H9 (cell line): ENCODE results near the gene PLOD1. TPM values are rescaled to one million over a fixed set of nuclear protein-coding genes. Genes with fewer than 3 reads are reported as not detected.

Experiments
- DNase-seq: peaks from one replicate; pipeline ENCODE4 v3.0.0-alpha.2; 2017
- H2AFZ ChIP-seq: one replicate; pipeline ENCODE4 v1.6.1; 2013; ENCODE audit warnings: mild to moderate bottlenecking, low read length, control low read depth, moderate library complexity
- H2AK5ac ChIP-seq: 2 replicates; pipeline ENCODE4 v1.6.1; 2013; ENCODE audit warnings: low read length, control low read depth, mixed read lengths; ENCODE audit not compliant: insufficient read length
- H2BK120ac ChIP-seq: one replicate; pipeline ENCODE4 v1.6.1; 2013; ENCODE audit warnings: low read depth, mild to moderate bottlenecking, low read length, control low read depth, inconsistent platforms; ENCODE audit not compliant: poor library complexity, severe bottlenecking
- H2BK12ac ChIP-seq: 2 replicates; pipeline ENCODE4 v1.6.1; 2013; ENCODE audit warnings: low read length, control low read depth, mixed read lengths, low read depth; ENCODE audit not compliant: insufficient read length
- H2BK15ac ChIP-seq: 2 replicates; pipeline ENCODE4 v1.6.1; 2013; ENCODE audit warnings: low read depth, low read length, control low read depth
- H2BK20ac ChIP-seq: one replicate; pipeline ENCODE4 v1.6.1; 2013; ENCODE audit warnings: low read depth, mild to moderate bottlenecking, low read length, control low read depth, inconsistent platforms; ENCODE audit not compliant: poor library complexity, severe bottlenecking
- H2BK5ac ChIP-seq: 2 replicates; pipeline ENCODE4 v1.6.1; 2013; ENCODE audit warnings: low read length, control low read depth, mixed read lengths; ENCODE audit not compliant: insufficient read length
- H3K14ac ChIP-seq: 2 replicates; pipeline ENCODE4 v1.6.1; 2013; ENCODE audit warnings: low read length, control low read depth; ENCODE audit not compliant: insufficient read depth
- H3K18ac ChIP-seq: 2 replicates; pipeline ENCODE4 v1.6.1; 2013; ENCODE audit warnings: low read depth, mild to moderate bottlenecking, mixed read lengths, low read length, control low read depth; ENCODE audit not compliant: insufficient read length
- H3K23ac ChIP-seq: 2 replicates; pipeline ENCODE4 v1.6.1; 2013; ENCODE audit warnings: low read length, control low read depth, mixed read lengths, low read depth; ENCODE audit not compliant: insufficient read length
- H3K23me2 ChIP-seq: 2 replicates; pipeline ENCODE4 v1.6.1; 2013; ENCODE audit warnings: low read depth, mild to moderate bottlenecking, mixed read lengths, low read length, control low read depth; ENCODE audit not compliant: insufficient read length, poor library complexity, severe bottlenecking
- H3K27ac ChIP-seq: 2 replicates; pipeline ENCODE4 v1.5.1; 2013; ENCODE audit warnings: low read length, control low read depth, mixed read lengths, low read depth; ENCODE audit not compliant: insufficient read length
- H3K27me3 ChIP-seq: 2 replicates; pipeline ENCODE4 v1.6.1; 2013; ENCODE audit warnings: low read length, control low read depth, inconsistent platforms; ENCODE audit not compliant: insufficient read depth
- H3K4ac ChIP-seq: 2 replicates; pipeline ENCODE4 v1.6.1; 2013; ENCODE audit warnings: low read depth, mild to moderate bottlenecking, control low read depth, inconsistent platforms, low read length, moderate library complexity
- H3K4me1 ChIP-seq: 2 replicates; pipeline ENCODE4 v1.6.1; 2013; ENCODE audit warnings: low read length, control low read depth, inconsistent platforms; ENCODE audit not compliant: insufficient read depth
- H3K4me2 ChIP-seq: 2 replicates; pipeline ENCODE4 v1.6.1; 2013; ENCODE audit warnings: low read length, control low read depth, mixed read lengths; ENCODE audit not compliant: insufficient read length, insufficient read depth
- H3K56ac ChIP-seq: 2 replicates; pipeline ENCODE4 v1.6.1; 2013; ENCODE audit warnings: low read depth, mild to moderate bottlenecking, mixed read lengths, low read length, control low read depth; ENCODE audit not compliant: insufficient read length
- H3K79me1 ChIP-seq: 2 replicates; pipeline ENCODE4 v1.6.1; 2013; ENCODE audit warnings: low read depth, mild to moderate bottlenecking, moderate library complexity, low read length, control low read depth, inconsistent platforms; ENCODE audit not compliant: insufficient read depth, poor library complexity, severe bottlenecking
- H3K79me2 ChIP-seq: 2 replicates; pipeline ENCODE4 v1.6.1; 2013; ENCODE audit warnings: low read length, control low read depth, inconsistent platforms; ENCODE audit not compliant: insufficient read depth
- H3K9ac ChIP-seq: 2 replicates; pipeline ENCODE4 v1.6.1; 2013; ENCODE audit warnings: low read length, control low read depth, mixed read lengths; ENCODE audit not compliant: insufficient read length; ENCODE audit errors: extremely low read depth
- H3K9me3 ChIP-seq: one replicate; pipeline ENCODE4 v1.6.1; 2013; ENCODE audit warnings: low read depth, low read length, inconsistent platforms; ENCODE audit not compliant: control insufficient read depth
- H3T11ph ChIP-seq: one replicate; pipeline ENCODE4 v1.6.1; 2013; ENCODE audit warnings: mild to moderate bottlenecking, low read length, control low read depth, inconsistent platforms
- H4K20me1 ChIP-seq: one replicate; pipeline ENCODE4 v1.6.1; 2013; ENCODE audit not compliant: control insufficient read depth, insufficient read length, insufficient read depth
- H4K5ac ChIP-seq: 2 replicates; pipeline ENCODE4 v1.6.1; 2013; ENCODE audit warnings: low read depth, mild to moderate bottlenecking, mixed read lengths, low read length, control low read depth; ENCODE audit not compliant: insufficient read length
- H4K8ac ChIP-seq: replicated peaks from 2 replicates; pipeline ENCODE4 v1.6.1; 2013; ENCODE audit warnings: low read length, control low read depth, mixed read lengths, low read depth; ENCODE audit not compliant: insufficient read length
- H4K91ac ChIP-seq: 2 replicates; pipeline ENCODE4 v1.6.1; 2013; ENCODE audit warnings: low read depth, mild to moderate bottlenecking, moderate library complexity, mixed read lengths, low read length, control low read depth; ENCODE audit not compliant: insufficient read length
- H3K27ac Mint-ChIP-seq, 3 experiments: 2 replicates in 2 of 3; 3 replicates in 1 of 3; pipeline ENCODE4 v1.8.0; 2020 to 2021; ENCODE audit warnings: mixed read lengths in 3 of 3, mild to moderate bottlenecking in 1 of 3, moderate library complexity in 1 of 3
- H3K27me3 Mint-ChIP-seq: 2 replicates; pipeline ENCODE4 v1.8.0; 2021; ENCODE audit warnings: low read depth, mild to moderate bottlenecking, moderate library complexity, mixed read lengths
- H3K36me3 Mint-ChIP-seq, 3 experiments: 2 replicates in 2 of 3; 3 replicates in 1 of 3; pipeline ENCODE4 v1.8.0; 2020 to 2021; ENCODE audit warnings: low read depth in 3 of 3, mixed read lengths in 3 of 3; ENCODE audit not compliant: insufficient read depth in 1 of 3
- H3K4me1 Mint-ChIP-seq, 2 experiments: 2 replicates each; pipeline ENCODE4 v1.8.0; 2020; ENCODE audit warnings: mixed read lengths in 2 of 2
- H3K4me3 Mint-ChIP-seq, 2 experiments: 2 replicates in 1 of 2; 3 replicates in 1 of 2; pipeline ENCODE4 v1.8.0; 2020 to 2021; ENCODE audit warnings: mild to moderate bottlenecking in 2 of 2, mixed read lengths in 2 of 2, moderate library complexity in 1 of 2
- H3K9me3 Mint-ChIP-seq, 2 experiments: 2 replicates in 1 of 2; 3 replicates in 1 of 2; pipeline ENCODE4 v1.8.0; 2020; ENCODE audit warnings: mild to moderate bottlenecking in 2 of 2, mixed read lengths in 2 of 2, moderate library complexity in 1 of 2
- CTCF ChIP-seq: fragments of 200-600 bp; sonication (generic); conservative IDR thresholded peaks from 3 replicates; pipeline ENCODE4 v1.8.0; 2021; ENCODE audit warnings: antibody characterized with exemption, mild to moderate bottlenecking
- WGBS: extraction: QIAGEN DNeasy Blood & Tissue Kit; methylation state at CpG from one replicate; pipeline ENCODE4 v1.1.7; 2013; ENCODE audit warnings: missing lambda C conversion rate, low lambda C conversion rate, mixed read lengths; ENCODE audit not compliant: insufficient read length; ENCODE audit errors: extremely low coverage; 5-methylcytosine and 5-hydroxymethylcytosine counted together
- total RNA-seq: library from RNA; stranded (reverse); gene quantifications from 2 replicates; pipeline ENCODE4 v1.2.1, GENCODE V29; 2021

The PLOD1 gene
- total RNA-seq, 1 experiment from 2014 or later, result 57.0 TPM

- no peak overlapping the region for H3K4me3 Mint-ChIP-seq
- no peaks in the 10 kb centered on the region for H3K23me2 ChIP-seq
- no peak overlapping the region for H3K18ac ChIP-seq
- no peaks in the 10 kb centered on the region for H3K27me3 ChIP-seq
- no peak overlapping the region for H4K8ac ChIP-seq
- no peak overlapping the region for H2BK120ac ChIP-seq
- H2BK20ac ChIP-seq, result no peak overlapping the region
- no peak overlapping the region for H2BK5ac ChIP-seq
- H3K9me3 ChIP-seq, result no peaks in the 10 kb centered on the region
- no peak overlapping the region for H2AFZ ChIP-seq
- H3K9ac ChIP-seq, result no peak overlapping the region
- H3K4ac ChIP-seq, result no peak overlapping the region
- H4K91ac ChIP-seq, result no peak overlapping the region
- WGBS, result no CpG with 5 or more reads among the region's 6 CpGs
- no peak overlapping the region for H3K27ac ChIP-seq
- no peak overlapping the region for H2BK15ac ChIP-seq
- no peak overlapping the region for H4K5ac ChIP-seq
- H3K79me2 ChIP-seq, result no peaks in the 10 kb centered on the region
- no peaks in the 10 kb centered on the region for H3K4me1 ChIP-seq
- no peak overlapping the region for H3T11ph ChIP-seq
- H3K56ac ChIP-seq, result no peak overlapping the region
- TF ChIP-seq CTCF, result no peak
- no peak overlapping the region for H2BK12ac ChIP-seq
- H4K20me1 ChIP-seq, result no peaks in the 10 kb centered on the region
- no peak for DNase-seq
- H3K9me3 Mint-ChIP-seq, result no peaks in the 10 kb centered on the region
- H3K4me2 ChIP-seq, result no peak overlapping the region
- no peaks in the 10 kb centered on the region for H3K27me3 Mint-ChIP-seq
- H3K79me1 ChIP-seq, result no peaks in the 10 kb centered on the region
- no peak overlapping the region for H3K23ac ChIP-seq
- H3K27ac Mint-ChIP-seq, result no peak overlapping the region
- H2AK5ac ChIP-seq, result no peak overlapping the region
- no peak overlapping the region for H3K14ac ChIP-seq
- H3K4me1 Mint-ChIP-seq, result no peaks in the 10 kb centered on the region
- peaks cover 14 to 58% (median 46%) of the 10 kb centered on the region in 3 experiments; a peak in 6 of 7 replicates for H3K36me3 Mint-ChIP-seq
Measured at GRCh38 chr1:11955221-11955620, 20.7 kb downstream of the PLOD1 start.
